CD1c-positive myeloid dendritic cell (primary cell): ENCODE data around the gene FSTL4.
"Not testable (repeated sequence)": the region's sequence is repeated elsewhere in the genome, so short reads cannot be mapped to it uniquely, and the experiment has no call there.

Experiments
- DNase-seq: peaks from one replicate; pipeline ENCODE4 v3.0.0-alpha.2; 2016; ENCODE audit errors: extremely low spot score

FSTL4 gene

DNA sequence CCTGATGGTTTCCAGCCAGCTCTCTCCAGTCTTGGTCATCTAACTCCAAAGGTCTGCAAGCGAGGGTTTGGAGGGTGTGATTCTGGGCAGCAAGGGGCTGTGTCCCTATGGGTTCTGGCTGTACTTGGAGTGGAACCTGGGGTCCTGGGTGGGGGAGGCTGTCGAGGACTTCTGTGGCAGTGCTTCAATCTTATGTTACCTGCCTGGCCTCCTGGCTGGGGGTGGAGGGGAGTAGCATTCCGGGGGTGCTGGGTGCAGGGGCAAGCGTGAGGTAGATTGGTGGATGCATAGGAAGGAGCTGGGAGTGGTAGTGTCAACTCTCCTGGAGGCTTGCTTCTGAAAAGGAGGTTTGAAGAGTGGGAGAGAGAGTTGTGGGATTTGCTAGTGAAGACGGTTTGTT is 417.1 kb downstream of the FSTL4 start:
- no peak for DNase-seq

DNA sequence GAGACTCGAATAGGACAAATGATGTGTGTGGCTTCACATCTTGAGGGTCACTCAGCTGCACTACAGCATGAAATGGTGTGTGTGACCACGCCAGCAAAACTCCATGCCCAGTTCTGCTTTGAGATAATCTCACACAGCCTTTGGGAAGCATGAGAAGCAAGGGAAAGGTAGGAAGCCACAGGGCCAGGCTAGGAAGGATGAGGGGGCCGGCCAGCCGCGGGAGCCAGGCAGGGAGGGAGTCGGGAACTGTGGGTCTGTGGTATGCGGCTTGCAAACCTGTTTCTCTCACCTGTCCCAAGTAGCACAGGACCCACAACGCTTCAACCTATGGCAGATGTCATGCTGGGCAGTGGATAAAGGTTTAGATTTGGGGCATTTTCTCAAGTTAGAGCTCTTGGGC is 418.5 kb downstream of the FSTL4 start:
- no peak for DNase-seq

DNA sequence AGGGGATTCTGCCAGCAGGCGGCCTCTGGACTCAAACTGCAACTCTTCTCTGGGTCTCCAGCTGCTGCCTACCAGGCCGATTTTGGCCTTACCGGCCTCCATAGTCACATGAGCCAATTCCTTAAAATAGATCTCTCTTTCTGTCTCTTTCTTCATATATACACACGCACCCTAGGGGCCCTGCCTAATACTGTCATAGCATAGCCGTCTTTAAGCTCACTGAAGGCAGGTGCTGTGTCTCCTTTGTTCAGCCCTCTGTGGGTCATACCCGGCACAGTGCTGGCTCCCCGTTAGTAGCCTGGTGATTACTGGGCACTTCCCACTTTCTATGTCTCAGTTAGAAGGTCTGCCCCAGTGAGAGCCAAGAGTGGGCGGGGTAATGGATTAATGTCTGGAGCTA is 419.6 kb downstream of the FSTL4 start:
- no peak for DNase-seq

DNA sequence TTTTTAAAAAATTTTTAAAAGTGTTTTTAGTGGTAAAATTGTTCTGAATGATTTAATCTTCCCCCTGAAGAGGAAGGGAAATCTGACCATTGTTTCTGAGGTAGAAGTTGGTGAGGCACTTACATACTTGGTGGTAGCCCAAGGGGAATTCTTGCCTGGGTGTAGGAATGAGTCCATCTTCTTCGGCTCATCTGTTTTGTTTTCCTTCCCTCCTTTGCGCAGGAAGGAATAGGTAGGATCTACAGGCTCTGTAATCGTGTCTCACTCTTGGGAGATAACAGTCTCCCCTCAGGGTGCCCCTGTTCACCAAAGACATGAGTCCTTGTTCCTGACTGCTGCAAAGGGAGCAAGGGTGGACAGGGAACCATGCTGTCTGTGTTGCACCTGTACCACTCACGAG is 422.5 kb downstream of the FSTL4 start:
- no peak for DNase-seq

DNA sequence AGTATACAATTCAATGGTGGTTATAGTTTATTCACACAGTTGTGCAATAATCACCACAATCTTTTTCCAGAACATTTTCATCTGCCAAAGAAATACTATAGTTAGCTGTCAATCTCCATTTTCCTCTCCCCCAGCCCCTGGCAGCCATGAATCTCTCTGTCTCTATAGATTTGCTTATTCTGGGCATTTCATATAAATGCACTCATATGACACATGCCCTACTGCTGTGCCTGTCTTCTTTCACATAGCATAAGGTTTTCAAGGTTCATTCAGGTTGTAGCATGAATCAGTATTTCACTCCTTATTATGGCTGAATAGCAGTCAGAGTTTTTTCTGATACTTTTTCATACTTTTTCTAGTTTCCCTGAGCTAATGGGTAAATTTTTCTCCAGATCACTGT is 432.9 kb downstream of the FSTL4 start:
- no peak for DNase-seq

DNA sequence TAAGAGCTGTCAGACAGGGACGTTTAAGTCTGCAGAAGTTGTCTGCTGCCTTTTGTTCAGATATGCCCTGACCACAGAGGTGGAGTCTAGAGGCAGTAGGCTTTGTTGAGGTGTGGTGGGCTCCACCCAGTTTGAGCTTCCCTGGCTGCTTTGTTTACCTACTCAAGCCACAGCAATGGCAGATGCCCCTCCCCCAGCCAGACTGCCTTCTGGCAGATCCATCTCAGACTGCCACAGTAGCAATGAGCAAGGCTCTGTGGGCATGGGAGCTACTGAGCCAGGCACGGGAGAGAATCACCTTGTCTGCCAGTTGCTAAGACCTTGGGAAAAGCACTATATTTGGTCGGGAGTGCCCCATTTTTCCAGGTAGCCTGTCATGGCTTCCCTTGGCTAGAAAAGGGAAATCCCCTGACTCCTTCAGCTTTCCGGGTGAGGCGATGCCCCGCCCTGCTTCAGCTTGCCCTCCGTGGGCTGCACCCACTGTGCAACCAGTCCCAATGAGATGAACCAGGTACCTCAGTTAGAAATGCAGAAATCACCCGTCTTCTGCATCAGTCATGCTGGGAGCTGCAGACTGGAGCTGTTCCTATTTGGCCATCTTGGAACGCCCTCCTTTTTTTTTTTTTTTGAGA is 441.5 kb downstream of the FSTL4 start:
- not testable (repeated sequence) for DNase-seq

DNA sequence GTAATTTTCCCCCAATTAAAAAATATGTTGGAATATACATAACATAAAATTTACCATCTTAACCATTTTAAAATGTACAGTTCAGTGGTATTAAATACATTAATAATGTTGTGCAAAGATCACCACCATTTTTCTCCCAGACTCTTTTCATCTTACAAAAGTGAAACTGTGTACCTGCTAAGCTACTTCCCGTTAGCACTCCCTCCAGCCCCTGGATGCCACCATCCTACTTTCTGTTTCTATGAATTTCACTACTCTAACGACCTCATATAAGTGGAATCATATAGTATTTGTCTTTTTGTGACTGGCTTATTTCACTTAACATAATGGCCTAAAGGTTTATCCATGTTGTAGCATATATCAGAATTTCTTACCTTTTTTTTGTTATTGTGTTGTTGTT is 447.6 kb downstream of the FSTL4 start:
- DNase-seq = no peak

DNA sequence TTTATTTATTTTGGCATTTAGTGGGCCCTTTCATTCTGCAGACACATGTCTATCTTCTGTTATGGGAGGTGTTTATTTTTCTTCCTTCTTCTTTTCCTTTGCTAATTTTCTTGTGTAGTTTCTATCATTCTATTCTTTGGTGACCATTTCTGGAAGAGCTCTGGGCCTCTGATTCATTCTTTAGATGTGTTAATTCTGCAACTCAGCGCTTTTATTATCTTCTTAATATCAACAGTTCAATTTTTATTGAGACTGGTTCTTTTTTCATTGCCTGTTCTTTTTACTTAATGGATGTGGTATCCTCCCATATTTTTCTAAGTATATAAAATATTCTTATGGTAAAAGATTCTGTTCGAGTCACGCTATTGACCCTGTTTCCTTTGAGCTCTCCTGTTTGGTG is 448.5 kb downstream of the FSTL4 start:
- no peak for DNase-seq

DNA sequence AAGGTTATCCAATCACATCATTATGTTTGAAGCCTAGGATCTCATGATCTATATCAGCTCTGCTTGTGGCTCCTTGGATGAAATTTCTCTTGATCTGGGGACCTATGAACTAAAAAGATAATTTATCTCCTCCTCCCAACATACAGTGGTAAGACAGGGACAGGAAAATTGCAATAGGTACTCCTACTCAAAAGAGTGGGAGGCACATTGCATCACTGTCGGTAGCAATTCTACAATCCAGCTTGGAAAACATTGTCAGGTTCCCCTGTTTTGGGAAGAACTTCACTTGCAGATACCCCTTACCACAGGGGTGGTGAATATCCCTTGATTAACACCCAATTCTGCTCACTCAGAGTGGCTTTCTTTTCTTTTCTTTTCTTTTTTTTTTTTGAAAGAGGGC is 452.8 kb downstream of the FSTL4 start:
- no peak for DNase-seq

DNA sequence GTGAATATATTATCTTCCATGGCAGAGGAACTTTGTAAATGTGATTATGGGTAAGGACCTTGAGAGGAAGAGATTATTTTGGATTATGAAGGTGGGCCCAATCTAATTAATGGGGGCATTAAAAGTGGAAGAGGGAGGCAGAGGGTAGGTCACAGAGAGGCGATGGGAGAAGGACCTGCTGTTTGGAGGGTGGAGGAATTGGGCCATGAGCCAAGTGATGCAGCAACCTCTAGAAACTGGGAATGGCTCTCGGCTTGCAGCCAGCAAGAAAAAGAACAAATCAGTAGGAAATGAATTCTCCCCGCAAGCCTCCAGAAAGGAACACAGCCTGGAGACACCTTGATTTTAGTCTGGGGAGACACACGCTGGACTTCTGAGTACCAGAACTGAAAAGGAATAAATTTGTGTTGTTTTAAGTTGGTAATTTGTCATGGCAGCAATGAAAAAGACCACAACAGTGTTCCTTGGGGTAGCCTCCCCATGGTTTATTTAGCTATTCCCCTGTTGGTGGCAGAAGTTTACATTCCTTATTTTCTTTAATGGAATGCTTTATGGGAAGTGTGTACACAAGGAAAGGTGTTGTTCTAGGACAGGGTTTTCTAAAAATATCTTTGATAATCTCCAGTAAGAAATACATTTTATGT is 456.9 kb downstream of the FSTL4 start:
- DNase-seq = no peak

DNA sequence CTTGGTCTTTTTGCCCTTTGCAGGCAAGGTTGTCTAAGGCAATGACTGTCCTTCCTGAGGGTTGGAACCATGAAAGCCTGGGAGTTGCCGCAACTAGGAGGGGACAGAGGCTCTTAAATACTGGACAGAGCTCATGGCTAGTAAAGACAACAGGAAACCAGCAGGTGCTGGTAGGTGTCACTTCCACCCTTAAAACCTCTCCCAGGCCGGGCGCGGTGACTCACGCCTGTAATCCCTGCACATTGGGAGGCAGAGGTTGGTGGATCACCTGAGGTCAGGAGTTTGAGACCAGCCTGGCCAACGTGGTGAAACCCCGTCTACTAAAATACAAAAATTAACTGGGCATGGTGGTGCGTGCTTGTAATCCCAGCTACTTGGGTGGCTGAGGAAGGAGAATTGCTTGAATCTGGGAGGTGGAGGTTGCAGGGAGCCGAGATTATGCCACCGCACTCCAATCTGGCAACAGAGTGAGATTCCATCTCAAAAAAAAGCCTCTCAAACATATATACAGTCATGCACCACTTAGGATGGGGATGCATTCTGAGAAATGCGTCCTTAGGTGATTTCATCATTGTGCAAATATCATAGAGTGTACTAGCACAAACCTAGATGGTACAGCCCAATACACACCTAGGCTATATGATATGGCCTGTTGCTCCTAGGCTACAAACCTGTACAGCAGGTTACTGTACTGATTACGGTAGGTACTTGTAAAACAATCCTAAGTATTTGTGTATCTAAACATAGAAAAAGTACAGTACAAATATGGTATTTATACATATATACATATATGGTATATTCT is 457.9 kb downstream of the FSTL4 start:
- no peak for DNase-seq

DNA sequence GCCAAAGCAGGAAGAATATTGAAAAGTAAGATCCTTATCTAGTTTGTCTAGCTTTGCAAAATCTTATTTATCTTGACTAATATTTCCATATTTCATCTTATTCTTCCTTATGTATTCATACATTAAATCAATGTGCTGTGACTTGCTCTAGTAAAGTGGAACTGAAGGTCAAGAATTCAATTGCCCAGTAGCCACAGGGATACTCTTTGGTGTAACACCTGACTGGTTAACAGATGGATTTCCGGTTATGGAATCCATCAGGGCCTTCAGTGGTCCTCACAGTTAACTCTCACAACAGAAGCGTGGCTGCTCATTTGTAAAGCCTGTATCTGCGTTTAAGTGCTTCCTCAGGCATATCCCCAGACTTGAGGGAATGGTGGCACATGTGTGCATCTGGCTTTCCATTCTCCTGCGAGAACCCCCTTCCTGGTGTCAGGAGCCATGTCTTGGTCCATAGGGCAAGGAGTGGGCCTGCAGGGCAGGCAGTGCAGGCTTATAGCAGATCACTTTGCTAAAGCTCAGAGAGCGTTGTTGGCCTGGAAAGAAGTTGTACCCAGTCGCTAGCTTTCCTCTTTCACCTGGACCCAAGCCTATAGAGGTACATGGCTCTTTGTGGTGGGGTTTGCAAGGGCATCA is 461.3 kb downstream of the FSTL4 start:
- no peak for DNase-seq

DNA sequence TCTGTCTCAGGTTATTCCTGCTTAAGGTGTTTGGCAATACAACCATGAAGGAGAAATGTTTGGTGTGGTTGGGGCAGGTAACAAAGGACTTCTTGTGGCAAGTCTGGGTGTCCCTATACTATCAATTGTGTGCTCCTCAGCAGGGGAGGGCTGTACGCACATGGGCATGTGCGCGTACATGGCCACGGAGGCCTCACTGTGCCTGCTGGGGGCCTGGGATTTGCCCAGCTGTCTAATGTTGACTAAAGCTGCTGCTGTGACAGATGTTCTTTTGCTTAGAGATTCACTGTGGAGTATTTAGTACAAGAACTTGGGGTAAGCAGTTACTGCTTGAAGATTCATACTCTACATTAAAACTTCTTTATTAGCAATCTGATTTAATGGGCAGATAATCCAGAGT is 463.0 kb downstream of the FSTL4 start:
- DNase-seq = no peak

DNA sequence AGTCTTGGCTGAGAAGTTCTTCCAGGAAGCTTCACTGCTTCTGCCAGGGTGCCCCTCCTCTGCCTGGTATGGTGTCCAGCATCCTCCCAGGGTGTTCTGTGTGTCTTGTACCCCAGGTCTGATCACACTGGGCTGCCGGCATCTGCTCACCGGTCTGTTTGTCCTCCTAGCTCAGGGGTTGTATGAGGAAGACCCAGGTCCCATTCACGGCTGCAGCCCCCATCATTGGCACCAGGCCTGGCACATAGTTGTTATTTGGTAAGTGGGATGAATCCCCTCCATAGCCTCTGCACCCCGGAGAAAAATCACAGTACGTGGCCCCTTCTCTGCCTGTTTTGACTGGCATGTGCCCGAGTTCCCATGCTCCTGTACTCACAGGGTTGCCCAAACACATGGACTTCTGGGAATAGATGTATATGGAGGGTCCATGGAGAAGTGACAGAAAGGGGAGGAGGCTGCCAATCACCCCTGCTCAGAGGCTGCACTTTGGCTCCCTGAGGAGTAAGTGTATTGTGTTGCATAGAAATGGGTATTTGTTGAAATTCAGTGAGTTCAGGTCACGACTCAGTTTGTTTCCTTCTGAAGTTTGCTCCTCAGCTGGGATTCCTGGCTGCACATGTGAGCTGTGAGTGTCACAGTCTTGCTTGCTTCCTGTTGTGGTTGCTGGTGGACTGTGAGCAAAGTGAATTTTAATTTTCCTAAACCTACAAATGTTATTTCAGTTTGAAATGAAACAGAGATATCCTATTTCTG is 464.4 kb downstream of the FSTL4 start:
- DNase-seq = no peak

DNA sequence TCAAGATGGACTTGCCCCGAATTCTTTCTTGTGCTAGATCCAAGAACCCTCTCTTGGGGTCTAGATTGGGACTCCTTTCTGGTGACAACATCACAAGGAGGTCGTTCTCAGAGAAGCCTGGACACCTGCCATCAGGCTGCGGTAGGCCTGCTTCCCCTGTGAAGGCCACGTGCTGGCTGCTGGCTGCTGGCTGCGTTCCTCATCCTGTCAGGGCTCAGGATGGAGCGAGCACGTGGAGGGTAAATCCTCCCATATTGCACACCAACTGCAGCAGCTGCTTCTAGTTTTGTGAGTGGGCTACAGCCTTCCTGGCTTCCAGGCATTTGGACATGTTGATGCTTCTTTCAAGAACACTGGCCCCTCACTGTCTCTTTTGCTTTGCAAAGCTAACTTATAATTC is 464.9 kb downstream of the FSTL4 start:
- DNase-seq = peak; percentile 5
